GM04504 (cell line): ENCODE results near the gene DUOX2.
"Not testable (repeated sequence)": the region's sequence is repeated elsewhere in the genome, so short reads cannot be mapped to it uniquely, and the experiment has no call there.

ENCODE experiments used
- DNase-seq: peaks from one replicate; pipeline ENCODE4 v3.0.0-alpha.2; 2012; ENCODE audit warnings: low read depth

DUOX2 gene

DNA sequence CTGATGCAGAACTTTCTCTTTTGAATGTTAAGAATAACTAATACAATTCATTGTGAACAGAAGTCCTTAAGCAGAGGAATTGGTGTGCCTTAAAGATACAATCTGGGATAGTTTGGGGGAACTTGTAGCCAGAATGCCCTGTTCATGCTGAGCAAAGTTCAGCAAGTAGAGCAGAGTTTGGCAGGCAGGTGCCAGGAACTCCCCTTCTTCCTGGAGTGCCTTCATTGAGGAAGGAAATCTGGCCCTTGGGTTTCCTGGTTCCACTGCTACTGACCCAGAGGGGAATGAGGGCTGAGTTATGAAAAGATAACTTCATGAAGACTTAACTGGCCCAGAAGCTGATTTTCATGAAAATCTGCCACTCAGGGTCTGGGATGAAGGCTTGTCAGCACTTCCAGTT lies 40.4 kb downstream of the DUOX2 start:
- DNase-seq: not testable (repeated sequence)

GRCh38 chr15:45069942-45070360 lies 44.0 kb downstream of the DUOX2 start:
- not testable (repeated sequence) for DNase-seq

DNA sequence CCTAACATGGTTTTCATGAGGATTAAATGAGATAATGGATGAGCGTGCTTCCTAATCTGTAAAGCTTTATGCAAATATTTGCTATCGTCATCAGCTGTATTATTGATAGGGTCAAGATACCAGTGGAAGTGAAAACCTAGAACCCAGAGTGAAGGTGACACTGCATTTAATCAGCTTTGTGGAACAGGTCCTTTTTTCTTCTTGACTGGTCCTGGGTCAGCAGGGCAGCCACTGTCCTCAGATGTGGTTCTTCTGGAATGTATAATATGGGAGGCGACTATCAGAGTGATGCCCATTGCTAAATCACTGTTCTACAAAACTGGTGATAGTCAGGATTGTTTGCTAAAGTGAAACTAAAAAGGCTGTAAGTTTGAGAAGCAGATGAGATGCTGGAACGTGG lies 49.6 kb downstream of the DUOX2 start:
- DNase-seq: no peak

DNA sequence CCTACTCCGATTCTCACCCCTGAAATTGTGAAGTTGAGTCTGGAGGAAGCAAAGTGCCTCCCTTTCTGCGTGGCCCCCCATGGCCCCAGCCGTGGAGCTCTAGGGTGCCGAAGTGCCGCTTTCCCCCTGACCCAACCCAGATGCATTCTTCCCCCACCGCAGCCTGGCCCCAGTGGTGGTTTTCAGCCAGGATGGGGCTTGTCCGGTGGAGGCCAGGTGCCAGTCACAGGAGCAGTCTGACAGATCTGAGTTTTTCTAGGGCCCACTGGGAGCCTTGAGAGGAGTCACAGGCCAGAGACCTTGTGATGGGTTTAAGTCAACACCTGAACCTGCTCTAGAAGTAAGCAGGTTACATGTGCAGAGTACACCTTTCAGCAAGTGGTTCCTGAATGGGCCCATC lies 51.7 kb downstream of the DUOX2 start:
- not testable (repeated sequence) for DNase-seq

DNA sequence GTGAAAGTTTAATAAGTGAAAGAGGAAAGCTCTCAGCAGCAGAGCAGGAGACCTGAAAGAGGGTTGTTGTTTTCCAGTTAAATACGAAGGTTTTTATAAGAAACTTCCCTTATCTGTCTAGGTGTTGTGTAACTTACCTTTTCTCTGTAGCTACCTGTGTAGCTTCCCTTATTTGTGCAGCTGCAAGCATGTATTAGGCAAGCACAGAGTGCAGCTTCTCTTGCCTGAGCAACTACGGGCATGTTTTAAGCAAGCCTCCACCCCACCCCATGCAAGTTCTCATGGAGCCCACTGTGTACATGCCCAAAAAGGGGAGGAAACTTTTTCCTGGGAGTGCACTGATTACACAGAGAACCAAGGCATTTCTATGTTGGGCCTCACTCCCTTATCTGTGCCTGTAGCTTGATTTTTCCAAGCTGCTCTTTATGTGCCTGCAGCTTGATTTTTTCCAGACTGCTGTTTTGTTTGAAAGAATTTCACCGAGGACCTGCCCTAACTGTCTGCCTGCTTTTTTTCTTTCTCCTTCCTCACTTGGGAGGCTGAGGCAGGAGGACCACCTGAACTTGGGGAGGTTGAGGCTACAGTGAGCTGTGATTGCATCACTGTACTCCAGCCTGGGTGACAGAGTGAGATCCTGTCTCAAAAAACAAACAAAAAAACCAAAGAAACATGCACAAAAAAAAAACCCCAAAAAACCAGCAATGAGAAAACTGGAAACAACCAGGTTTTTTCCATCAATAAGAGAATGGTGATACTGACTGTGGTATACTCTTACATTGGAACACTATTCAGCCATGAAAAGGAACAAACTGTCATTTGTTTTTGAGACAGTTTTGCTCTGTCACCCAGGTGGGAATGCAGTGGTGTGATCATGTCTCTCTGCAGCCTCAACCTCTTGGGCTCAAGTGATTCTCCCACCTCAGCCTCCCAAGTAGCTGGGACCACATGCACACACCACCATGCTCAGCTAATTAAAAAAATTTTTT lies 55.0 kb downstream of the DUOX2 start:
- not testable (repeated sequence) for DNase-seq

DNA sequence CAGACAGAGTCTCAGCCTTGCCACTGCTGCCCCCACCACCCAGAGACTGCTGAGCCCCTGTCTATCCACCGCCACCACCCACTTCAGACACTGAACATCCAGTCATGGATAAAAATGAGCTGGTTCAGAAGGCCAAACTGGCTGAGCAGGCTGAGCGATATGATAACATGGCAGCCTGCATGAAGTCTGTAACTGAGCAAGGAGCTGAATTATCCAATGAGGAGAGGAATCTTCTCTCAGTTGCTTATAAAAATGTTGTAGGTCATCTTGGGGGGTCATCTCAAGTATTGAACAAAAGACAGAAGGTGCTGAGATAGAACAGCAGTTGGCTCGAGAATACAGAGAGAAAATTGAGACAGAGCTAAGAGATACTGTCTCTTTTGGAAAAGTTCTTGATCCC lies 61.3 kb downstream of the DUOX2 start:
- not testable (repeated sequence) for DNase-seq

GRCh38 chr15:45050587-45050986 lies 63.4 kb downstream of the DUOX2 start:
- no peak for DNase-seq

DNA sequence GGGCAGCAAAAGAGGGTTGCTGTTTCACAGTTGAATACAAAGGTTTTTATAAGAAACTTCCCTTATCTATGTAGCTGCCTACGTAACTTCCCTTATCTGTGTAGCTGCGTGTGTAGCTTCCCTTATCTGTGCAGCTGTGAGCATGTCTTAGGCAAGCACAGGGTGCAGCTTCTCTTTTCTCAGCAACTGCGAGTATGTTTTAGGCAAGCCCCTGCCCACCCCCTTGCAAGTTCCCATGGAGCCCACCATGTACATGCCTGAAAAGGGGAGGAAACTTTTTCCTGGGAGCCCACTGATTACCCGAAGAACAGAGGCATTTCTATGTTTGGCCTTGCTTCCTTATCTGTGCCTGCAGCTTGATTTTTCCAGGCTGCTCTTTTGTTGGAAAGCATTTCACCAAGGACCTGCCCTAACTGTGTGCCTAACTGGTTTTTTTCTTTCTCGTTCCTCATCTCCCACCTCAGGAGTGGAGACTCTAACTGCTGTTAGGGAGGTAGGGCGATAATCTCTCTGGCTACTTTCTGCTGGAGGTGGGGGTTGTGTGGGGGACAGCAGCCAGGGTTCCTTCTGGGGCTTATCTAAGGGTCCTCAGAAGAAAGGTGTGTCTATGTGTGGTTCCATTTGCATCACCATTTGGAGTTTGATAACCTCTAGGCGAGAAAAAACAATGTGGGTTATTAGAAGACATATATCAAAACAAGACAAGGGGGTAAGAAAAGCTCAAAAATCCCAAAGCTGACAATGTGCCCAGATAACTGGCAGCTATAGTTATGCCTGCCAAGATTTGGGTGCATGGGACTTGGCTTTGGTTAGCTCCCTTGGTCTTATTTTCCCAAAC lies 65.0 kb downstream of the DUOX2 start:
- DNase-seq: no peak

GRCh38 chr15:45048449-45048793 lies 65.6 kb downstream of the DUOX2 start:
- not testable (repeated sequence) for DNase-seq

- DNase-seq: not testable (repeated sequence)
Measured at GRCh38 chr15:45044270-45044669, 69.7 kb downstream of the DUOX2 start.

DNA sequence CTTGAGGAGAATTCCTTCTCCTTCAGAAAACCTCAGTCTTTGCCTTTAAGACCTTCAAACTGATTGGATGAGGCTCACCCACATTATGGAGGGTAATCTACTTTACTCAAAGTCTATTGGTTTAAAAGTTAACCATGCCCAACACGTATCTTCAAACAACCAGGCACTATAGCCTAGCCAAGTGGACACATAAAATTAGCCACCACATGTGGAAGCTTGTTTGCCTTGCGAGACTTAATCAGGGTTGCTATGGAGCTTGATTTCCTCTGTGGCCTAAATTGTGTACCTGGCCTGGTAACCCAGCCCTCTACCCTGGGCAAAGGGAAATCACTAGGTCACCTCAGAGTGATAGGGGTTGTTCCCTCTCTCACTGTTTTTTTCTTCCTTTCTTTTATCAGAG lies 71.1 kb downstream of the DUOX2 start:
- not testable (repeated sequence) for DNase-seq
